Transverse colon (tissue), 4 donors: ENCODE measurements around the gene CD52. TPM values are rescaled to one million over a fixed set of nuclear protein-coding genes. Genes with fewer than 3 reads are reported as not detected.

Experiments
- DNase-seq: peaks from one replicate; pipeline ENCODE4 v3.0.0-alpha.2; 2019
- H3K27ac ChIP-seq, 4 donors: fragments of 200-600 bp; sonication (generic); 2 replicates each; pipeline ENCODE4 v1.5.1; 2016 to 2018; ENCODE audit warnings: inconsistent platforms in 4 of 4
- H3K27me3 ChIP-seq: fragments of 200-600 bp; sonication (generic); 2 replicates; pipeline ENCODE4 v1.5.1; 2017; ENCODE audit warnings: inconsistent platforms
- H3K36me3 ChIP-seq, 4 donors: fragments of 200-600 bp; sonication (generic); 2 replicates each; pipeline ENCODE4 v1.5.1; 2017 to 2019; ENCODE audit warnings: inconsistent platforms in 4 of 4
- H3K4me1 ChIP-seq, 4 donors: fragments of 200-600 bp; sonication (generic); 2 replicates each; pipeline ENCODE4 v1.5.1; 2017 to 2020; ENCODE audit warnings: inconsistent platforms in 4 of 4
- H3K4me3 ChIP-seq, 4 donors: fragments of 200-600 bp; sonication (generic); 1 replicate in 1 of 4; 2 replicates in 3 of 4; pipeline versions ENCODE4 v1.5.1 to v1.6.1; 2017 to 2019; ENCODE audit warnings: inconsistent platforms in 4 of 4
- H3K9me3 ChIP-seq, 2 donors: fragments of 200-600 bp; sonication (generic); 2 replicates each; pipeline ENCODE4 v1.5.1; 2017 to 2019; ENCODE audit warnings: inconsistent platforms in 2 of 2
- EP300 ChIP-seq: sonication (generic); formaldehyde crosslinking; IDR thresholded peaks from one replicate; pipeline ENCODE4 v1.6.1; 2017; ENCODE audit warnings: antibody characterized with exemption, low read depth
- POLR2A ChIP-seq: fragments of 450-650 bp; IDR thresholded peaks from one replicate; pipeline ENCODE4 v1.6.1; 2016; ENCODE audit warnings: antibody characterized with exemption, mild to moderate bottlenecking, moderate library complexity
- POLR2AphosphoS5 ChIP-seq, 3 donors: sonication (generic); formaldehyde crosslinking; IDR thresholded peaks; one replicate each; pipeline ENCODE4 v1.6.1; 2016; ENCODE audit warnings: antibody characterized with exemption in 3 of 3
- WGBS, 2 donors: methylation state at CpG; one replicate each; pipeline ENCODE4 v1.1.5; 2018; ENCODE audit warnings: low coverage in 1 of 2; 5-methylcytosine and 5-hydroxymethylcytosine counted together
- in situ Hi-C, 4 donors: fragments of 200-750 bp; cut with MboI; loops; one replicate each; pipeline versions ENCODE4 v1.15.0 to v1.15.1; 2017; ENCODE audit warnings: low sequenced_read_pairs in 3 of 4, low pct_ligation_motif_present in 1 of 4, low pct_unique_long_range_greater_than_20kb in 1 of 4
- intact Hi-C: fragments of 100-400 bp; cut with DNase I; formaldehyde crosslinking; loops from one replicate; pipeline ENCODE4 v1.15.1; 2023; ENCODE audit warnings: low total_unique reads
- total RNA-seq, 4 donors: library from RNA; depleted of rRNA; stranded (reverse); fragments of >200 nt; gene quantifications; one replicate each; pipeline ENCODE4 v1.1.0, GENCODE V29; 2016
- TF ChIP-seq, protein P1 (sequence below), 5 experiments: fragments of 200-600 bp in 3 of 5; fragments of 450-650 bp in 2 of 5; sonication (generic) in 3 of 5; IDR thresholded peaks; 1 replicate in 2 of 5; 2 replicates in 3 of 5; pipeline ENCODE4 v1.5.1; 2016 to 2017; ENCODE audit warnings: antibody characterized with exemption in 5 of 5, inconsistent platforms in 3 of 5, mild to moderate bottlenecking in 2 of 5, moderate library complexity in 1 of 5

Gene CD52
- total RNA-seq, 4 donors from 2014 or later: 5.3 to 56.1 (median 21.1) TPM; not detected in 1

DNA sequence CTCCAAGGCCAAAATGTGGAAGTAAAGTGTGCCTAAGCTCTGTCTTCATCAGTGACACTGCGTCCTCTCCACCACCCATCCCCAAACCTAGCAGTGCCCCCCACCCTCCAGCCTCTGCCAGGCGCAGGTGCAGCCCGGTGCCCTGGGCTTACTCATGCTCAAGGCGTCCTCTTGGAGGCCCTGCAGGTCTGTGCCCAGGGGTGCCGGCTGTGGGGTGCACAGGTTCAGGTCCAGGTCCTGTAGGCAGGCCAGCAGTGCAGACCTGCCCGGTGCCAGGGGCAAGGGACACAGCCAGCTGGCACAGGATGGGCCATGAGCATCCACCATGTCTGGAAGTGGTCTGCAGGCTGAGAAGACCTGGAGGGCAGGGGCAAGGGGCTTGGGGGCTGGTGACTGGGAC is 49.7 kb downstream of the CD52 start:
- Histone ChIP-seq H3K4me1 (no peaks in the 10 kb centered on the region), H3K36me3 (no peaks in the 10 kb centered on the region), H3K27me3 (peaks cover 21% of the 10 kb centered on the region), H3K4me3 (no peak overlapping the region), H3K9me3 (no peaks in the 10 kb centered on the region), H3K27ac (no peak overlapping the region)
- WGBS, 2 donors: 85% methylated on average over 6 of the region's 6 CpGs; no CpG with 5 or more reads in 1 of the 2 donors
- in situ Hi-C loops (no loop called here), intact Hi-C loops (no loop called here)
- no peak for DNase-seq
- TF ChIP-seq POLR2AphosphoS5 (IDR thresholded peaks at IDR 0.05) (no peak), EP300 (no peak), POLR2A (no peak)
- TF ChIP-seq, protein P1, sequence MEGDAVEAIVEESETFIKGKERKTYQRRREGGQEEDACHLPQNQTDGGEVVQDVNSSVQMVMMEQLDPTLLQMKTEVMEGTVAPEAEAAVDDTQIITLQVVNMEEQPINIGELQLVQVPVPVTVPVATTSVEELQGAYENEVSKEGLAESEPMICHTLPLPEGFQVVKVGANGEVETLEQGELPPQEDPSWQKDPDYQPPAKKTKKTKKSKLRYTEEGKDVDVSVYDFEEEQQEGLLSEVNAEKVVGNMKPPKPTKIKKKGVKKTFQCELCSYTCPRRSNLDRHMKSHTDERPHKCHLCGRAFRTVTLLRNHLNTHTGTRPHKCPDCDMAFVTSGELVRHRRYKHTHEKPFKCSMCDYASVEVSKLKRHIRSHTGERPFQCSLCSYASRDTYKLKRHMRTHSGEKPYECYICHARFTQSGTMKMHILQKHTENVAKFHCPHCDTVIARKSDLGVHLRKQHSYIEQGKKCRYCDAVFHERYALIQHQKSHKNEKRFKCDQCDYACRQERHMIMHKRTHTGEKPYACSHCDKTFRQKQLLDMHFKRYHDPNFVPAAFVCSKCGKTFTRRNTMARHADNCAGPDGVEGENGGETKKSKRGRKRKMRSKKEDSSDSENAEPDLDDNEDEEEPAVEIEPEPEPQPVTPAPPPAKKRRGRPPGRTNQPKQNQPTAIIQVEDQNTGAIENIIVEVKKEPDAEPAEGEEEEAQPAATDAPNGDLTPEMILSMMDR (IDR thresholded peaks at IDR 0.05): no peak

DNA sequence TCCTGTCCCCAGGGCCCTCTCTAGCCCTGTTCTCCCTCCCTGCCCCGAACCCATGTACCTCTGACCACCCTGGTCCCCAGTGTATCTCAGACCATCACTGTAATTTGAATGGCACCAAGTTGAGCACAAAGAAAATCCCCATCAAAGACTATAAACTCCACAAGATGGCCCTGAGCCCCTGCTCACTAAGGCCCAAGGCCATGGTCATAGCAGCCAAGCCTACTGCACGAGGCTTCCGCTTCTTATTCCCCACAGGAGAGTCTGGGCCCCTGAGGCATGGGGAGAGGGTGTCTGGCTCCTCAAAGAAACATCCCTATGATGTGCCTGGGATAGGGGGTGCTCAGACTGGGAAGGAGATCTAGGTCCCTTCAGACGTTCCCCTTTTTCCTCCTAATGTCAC is 50.2 kb downstream of the CD52 start:
- Histone ChIP-seq H3K4me1 (no peaks in the 10 kb centered on the region), H3K27me3 (peaks cover 18% of the 10 kb centered on the region), H3K36me3 (no peaks in the 10 kb centered on the region), H3K27ac (no peak overlapping the region), H3K4me3 (no peak overlapping the region), H3K9me3 (no peaks in the 10 kb centered on the region)
- intact Hi-C loops (no loop called here), in situ Hi-C loops (no loop called here)
- TF ChIP-seq EP300: no peak
- TF ChIP-seq POLR2AphosphoS5 (IDR thresholded peaks at IDR 0.05): no peak
- TF ChIP-seq, protein P1 (IDR thresholded peaks at IDR 0.05): no peak
- TF ChIP-seq POLR2A: no peak
- WGBS, 2 donors: 66 to 89% methylated on average over 1 to 4 of the region's 4 CpGs
- DNase-seq: no peak

DNA sequence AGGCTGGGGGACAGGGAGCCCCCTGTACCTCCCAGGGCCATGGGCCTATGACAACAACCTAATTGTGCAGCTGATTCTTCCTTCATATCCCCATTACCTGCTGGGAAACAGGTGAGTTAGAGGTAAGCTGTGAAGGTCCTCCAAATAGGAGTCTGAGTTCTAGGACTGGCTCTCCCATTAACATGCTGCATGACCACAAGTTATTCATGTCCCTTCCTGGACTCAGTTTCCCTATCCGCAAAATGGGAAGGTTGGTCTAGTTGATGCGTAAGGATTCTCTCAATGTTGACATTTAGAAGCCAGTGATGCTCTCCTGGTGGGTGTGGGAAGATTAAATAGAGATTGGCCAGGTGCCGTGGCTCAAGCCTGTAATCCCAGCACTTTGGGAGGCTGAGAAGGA is 50.7 kb downstream of the CD52 start:
- no peak for DNase-seq
- no peaks in the 10 kb centered on the region for H3K36me3 ChIP-seq
- H3K27ac ChIP-seq: no peak overlapping the region
- WGBS, 2 donors: 80 to 92% methylated on average over 1 to 3 of the region's 3 CpGs
- H3K27me3 ChIP-seq: peaks cover 14% of the 10 kb centered on the region
- intact Hi-C loops (no loop called here), in situ Hi-C loops (no loop called here)
- no peak overlapping the region for H3K4me3 ChIP-seq
- TF ChIP-seq, protein P1 (IDR thresholded peaks at IDR 0.05): no peak
- TF ChIP-seq POLR2AphosphoS5 (IDR thresholded peaks at IDR 0.05): no peak
- no peak for TF ChIP-seq EP300
- no peak for TF ChIP-seq POLR2A
- H3K4me1 ChIP-seq: no peaks in the 10 kb centered on the region
- H3K9me3 ChIP-seq: no peaks in the 10 kb centered on the region

Other genes with a start within 250 kb of the CD52 start
- gene PDIK1L, start 206.1 kb upstream of the CD52 start, total RNA-seq: 10 to 100 TPM in 2 of 4 donors, 1 to 10 TPM in 2; 4.0 to 15.6 (median 9.8) TPM
- 1 to 10 TPM in 3 of 4 donors, under 1 TPM in 1; 0.82 to 9.4 (median 2.9) TPM for gene FAM110D, start 158.9 kb upstream of the CD52 start, total RNA-seq
- not detected for gene C1orf232, start 149.0 kb upstream of the CD52 start, total RNA-seq
- gene ZNF593, start 148.1 kb upstream of the CD52 start, total RNA-seq: 10 to 100 TPM in 3 of 4 donors, not detected in 1; 18.7 to 27.2 (median 26.9) TPM
- gene ZNF593OS, start 146.1 kb upstream of the CD52 start, total RNA-seq: not detected
- gene CNKSR1, start 140.5 kb upstream of the CD52 start, total RNA-seq: 100 to 1,000 TPM in 1 of 4 donors, 10 to 100 TPM in 3; 53.5 to 187 (median 74.4) TPM
- not detected for gene CATSPER4, start 127.4 kb upstream of the CD52 start, total RNA-seq
- gene CEP85, start 83.8 kb upstream of the CD52 start, total RNA-seq: 10 to 100 TPM in 3 of 4 donors, 1 to 10 TPM in 1; 8.6 to 73.8 (median 13.6) TPM
- gene SH3BGRL3, start 37.9 kb upstream of the CD52 start, total RNA-seq: 100 to 1,000 TPM; 134 to 314 (median 215) TPM
- gene UBXN11, start 11.3 kb upstream of the CD52 start, total RNA-seq: 10 to 100 TPM in 2 of 4 donors, 1 to 10 TPM in 2; 4.9 to 17.9 (median 12.0) TPM
- 10 to 100 TPM in 3 of 4 donors, 1 to 10 TPM in 1; 2.8 to 41.9 (median 22.3) TPM for gene CRYBG2, start 36.2 kb downstream of the CD52 start, total RNA-seq
- not detected for gene ZNF683, start 54.8 kb downstream of the CD52 start, total RNA-seq
- gene LIN28A, start 92.9 kb downstream of the CD52 start, total RNA-seq: not detected
- gene DHDDS, start 114.4 kb downstream of the CD52 start, total RNA-seq: 100 to 1,000 TPM in 3 of 4 donors, 10 to 100 TPM in 1; 83.4 to 204 (median 131) TPM
- 100 to 1,000 TPM in 3 of 4 donors, 10 to 100 TPM in 1; 58.7 to 194 (median 165) TPM for gene HMGN2, start 154.5 kb downstream of the CD52 start, total RNA-seq
- 100 to 1,000 TPM; 153 to 202 (median 174) TPM for gene RPS6KA1, start 211.8 kb downstream of the CD52 start, total RNA-seq